ENCODE data around the gene IGFBPL1. TPM values are rescaled to one million over a fixed set of nuclear protein-coding genes. Genes with fewer than 3 reads are reported as not detected.
"Not testable (repeated sequence)": the region's sequence is repeated elsewhere in the genome, so short reads cannot be mapped to it uniquely, and the experiment has no call there.

IGFBPL1 gene
- polyA plus RNA-seq, 6 donors from 2014 or later = not detected

- DNase-seq (no peak), ATAC-seq (ENCODE audit: low read depth in 2 of 2) (no peak)
- peaks cover 0 to 12% (median 9%) of the 10 kb centered on the region in 7 donors for H3K9me3 Mint-ChIP-seq
- peaks cover 15 to 29% (median 28%) of the 10 kb centered on the region in 3 donors for H3K27me3 Mint-ChIP-seq
- H3K27ac Mint-ChIP-seq = peak overlapping the region in 1 of 6 donors; percentile 65
- peaks cover 5 to 10% of the 10 kb centered on the region in 2 donors for H3K36me3 Mint-ChIP-seq
- no peak overlapping the region for H3K4me3 Mint-ChIP-seq
- H3K4me1 Mint-ChIP-seq = peaks cover 16 to 22% (median 17%) of the 10 kb centered on the region in 3 donors
Observed at GRCh38 chr9:38389313-38389712, 34.9 kb downstream of the IGFBPL1 start.

GRCh38 chr9:38388283-38389223 lies 35.7 kb downstream of the IGFBPL1 start:
- Mint-ChIP-seq H3K4me3 (no peak overlapping the region), H3K9me3 (peaks cover 0 to 15% (median 9%) of the 10 kb centered on the region in 7 donors), H3K27ac (no peak overlapping the region)

GRCh38 chr9:38387751-38388150 lies 36.5 kb downstream of the IGFBPL1 start:
- H3K9me3 Mint-ChIP-seq = peaks cover 0 to 15% (median 9%) of the 10 kb centered on the region in 7 donors
- peaks cover 5 to 11% (median 7%) of the 10 kb centered on the region in 3 donors for H3K4me1 Mint-ChIP-seq
- H3K36me3 Mint-ChIP-seq = peaks cover 5 to 10% of the 10 kb centered on the region in 2 donors
- DNase-seq (no peak), ATAC-seq (ENCODE audit: low read depth in 2 of 2) (no peak)
- H3K27me3 Mint-ChIP-seq = peaks cover 21 to 32% (median 29%) of the 10 kb centered on the region in 3 donors
- no peak overlapping the region for H3K27ac Mint-ChIP-seq
- H3K4me3 Mint-ChIP-seq = no peak overlapping the region

More at GRCh38 chr9:38388283-38389223, 35.7 kb downstream of the IGFBPL1 start:
- peaks cover 13 to 19% (median 15%) of the 10 kb centered on the region in 3 donors for H3K4me1 Mint-ChIP-seq
- ATAC-seq (ENCODE audit: low read depth in 2 of 2) (no peak), DNase-seq (no peak)
- H3K27me3 Mint-ChIP-seq = peaks cover 21 to 32% (median 29%) of the 10 kb centered on the region in 3 donors
- H3K36me3 Mint-ChIP-seq = peaks cover 5 to 10% of the 10 kb centered on the region in 2 donors

- ATAC-seq (ENCODE audit: low read depth in 2 of 2) (no peak), DNase-seq (no peak)
- Mint-ChIP-seq H3K4me3 (no peak overlapping the region), H3K4me1 (peaks cover 2 to 6% (median 3%) of the 10 kb centered on the region in 3 donors), H3K36me3 (peaks cover 5 to 10% of the 10 kb centered on the region in 2 donors), H3K9me3 (peaks cover 0 to 15% (median 9%) of the 10 kb centered on the region in 7 donors), H3K27me3 (peaks cover 21 to 32% (median 29%) of the 10 kb centered on the region in 3 donors), H3K27ac (no peak overlapping the region)
Observed at GRCh38 chr9:38387066-38387465, 37.2 kb downstream of the IGFBPL1 start.

- Mint-ChIP-seq H3K27ac (no peak overlapping the region), H3K27me3 (peaks cover 21 to 30% (median 28%) of the 10 kb centered on the region in 3 donors), H3K9me3 (peaks cover 0 to 15% (median 9%) of the 10 kb centered on the region in 7 donors), H3K4me1 (peaks cover 0 to under 1% (median 0%) of the 10 kb centered on the region in 3 donors), H3K4me3 (no peak overlapping the region), H3K36me3 (peaks cover 5 to 10% of the 10 kb centered on the region in 2 donors)
- no peak for DNase-seq
- no peak for ATAC-seq (ENCODE audit: low read depth in 2 of 2)
Observed at GRCh38 chr9:38386319-38386895, 37.8 kb downstream of the IGFBPL1 start.

GRCh38 chr9:38385896-38386295 lies 38.4 kb downstream of the IGFBPL1 start:
- peaks cover 17 to 25% (median 23%) of the 10 kb centered on the region in 3 donors for H3K27me3 Mint-ChIP-seq
- H3K4me3 Mint-ChIP-seq = no peak overlapping the region

GRCh38 chr9:38384990-38385848 lies 39.0 kb downstream of the IGFBPL1 start:
- Mint-ChIP-seq H3K27me3 (peaks cover 15 to 21% (median 20%) of the 10 kb centered on the region in 3 donors), H3K4me1 (no peaks in the 10 kb centered on the region), H3K27ac (peak overlapping the region in 1 of 6 donors; percentile 54), H3K9me3 (peaks cover 0 to 15% (median 9%) of the 10 kb centered on the region in 7 donors), H3K4me3 (no peak overlapping the region), H3K36me3 (peaks cover 5 to 10% of the 10 kb centered on the region in 2 donors)
- DNase-seq (no peak), ATAC-seq (ENCODE audit: low read depth in 2 of 2) (no peak)

More at GRCh38 chr9:38385896-38386295, 38.4 kb downstream of the IGFBPL1 start:
- no peak for ATAC-seq (ENCODE audit: low read depth in 2 of 2)
- Mint-ChIP-seq H3K4me1 (no peaks in the 10 kb centered on the region), H3K9me3 (peaks cover 0 to 15% (median 9%) of the 10 kb centered on the region in 7 donors), H3K36me3 (peaks cover 5 to 10% of the 10 kb centered on the region in 2 donors), H3K27ac (no peak overlapping the region)
- no peak for DNase-seq

GRCh38 chr9:38382141-38382540 lies 42.1 kb downstream of the IGFBPL1 start:
- H3K4me3 Mint-ChIP-seq = no peak overlapping the region
- no peak overlapping the region for H3K27ac Mint-ChIP-seq
- H3K9me3 Mint-ChIP-seq = peaks cover 0 to 15% (median 9%) of the 10 kb centered on the region in 7 donors
- H3K4me1 Mint-ChIP-seq = no peaks in the 10 kb centered on the region
- no peak for DNase-seq
- peaks cover 5 to 10% of the 10 kb centered on the region in 2 donors for H3K36me3 Mint-ChIP-seq
- ATAC-seq (ENCODE audit: low read depth in 2 of 2) = no peak
- peaks cover 11 to 21% (median 14%) of the 10 kb centered on the region in 3 donors for H3K27me3 Mint-ChIP-seq

GRCh38 chr9:38380872-38381534 lies 43.3 kb downstream of the IGFBPL1 start:
- peaks cover 5 to 10% of the 10 kb centered on the region in 2 donors for H3K36me3 Mint-ChIP-seq
- no peak overlapping the region for H3K27ac Mint-ChIP-seq
- no peak for DNase-seq
- H3K27me3 Mint-ChIP-seq = peaks cover 11 to 22% (median 18%) of the 10 kb centered on the region in 3 donors
- H3K4me3 Mint-ChIP-seq = no peak overlapping the region
- no peak for ATAC-seq (ENCODE audit: low read depth in 2 of 2)
- no peaks in the 10 kb centered on the region for H3K4me1 Mint-ChIP-seq
- H3K9me3 Mint-ChIP-seq = peaks cover 0 to 15% (median 9%) of the 10 kb centered on the region in 7 donors

GRCh38 chr9:38380230-38380871 lies 43.9 kb downstream of the IGFBPL1 start:
- no peaks in the 10 kb centered on the region for H3K4me1 Mint-ChIP-seq
- no peak for DNase-seq
- H3K36me3 Mint-ChIP-seq = peaks cover 5 to 10% of the 10 kb centered on the region in 2 donors
- peaks cover 11 to 22% (median 17%) of the 10 kb centered on the region in 3 donors for H3K27me3 Mint-ChIP-seq
- H3K27ac Mint-ChIP-seq = no peak overlapping the region
- H3K4me3 Mint-ChIP-seq = no peak overlapping the region
- H3K9me3 Mint-ChIP-seq = peaks cover 0 to 14% (median 9%) of the 10 kb centered on the region in 7 donors
- no peak for ATAC-seq (ENCODE audit: low read depth in 2 of 2)

GRCh38 chr9:38377336-38378083 lies 46.7 kb downstream of the IGFBPL1 start:
- H3K4me3 Mint-ChIP-seq = not testable (repeated sequence)

More at GRCh38 chr9:38377336-38378083, 46.7 kb downstream of the IGFBPL1 start:
- H3K27me3 Mint-ChIP-seq = peaks cover 0 to 13% (median 9%) of the 10 kb centered on the region in 3 donors
- H3K36me3 Mint-ChIP-seq; DNase-seq; H3K9me3 Mint-ChIP-seq; H3K27ac Mint-ChIP-seq; ATAC-seq (ENCODE audit: low read depth in 2 of 2); H3K4me1 Mint-ChIP-seq: not testable (repeated sequence)

Data from naive B cell (primary cell).